ENCODE data around the gene NTN3.
A peak's percentile ranks its signal among the peaks of the same experiment; 100 is the strongest.

Gene NTN3

GRCh38 chr16:2514333-2515179, 43.5 kb downstream of the NTN3 start:
- no peak for DNase-seq (ENCODE audit: low read depth)

GRCh38 chr16:2515180-2515851, 44.2 kb downstream of the NTN3 start:
- DNase-seq (ENCODE audit: low read depth): no peak

DNA sequence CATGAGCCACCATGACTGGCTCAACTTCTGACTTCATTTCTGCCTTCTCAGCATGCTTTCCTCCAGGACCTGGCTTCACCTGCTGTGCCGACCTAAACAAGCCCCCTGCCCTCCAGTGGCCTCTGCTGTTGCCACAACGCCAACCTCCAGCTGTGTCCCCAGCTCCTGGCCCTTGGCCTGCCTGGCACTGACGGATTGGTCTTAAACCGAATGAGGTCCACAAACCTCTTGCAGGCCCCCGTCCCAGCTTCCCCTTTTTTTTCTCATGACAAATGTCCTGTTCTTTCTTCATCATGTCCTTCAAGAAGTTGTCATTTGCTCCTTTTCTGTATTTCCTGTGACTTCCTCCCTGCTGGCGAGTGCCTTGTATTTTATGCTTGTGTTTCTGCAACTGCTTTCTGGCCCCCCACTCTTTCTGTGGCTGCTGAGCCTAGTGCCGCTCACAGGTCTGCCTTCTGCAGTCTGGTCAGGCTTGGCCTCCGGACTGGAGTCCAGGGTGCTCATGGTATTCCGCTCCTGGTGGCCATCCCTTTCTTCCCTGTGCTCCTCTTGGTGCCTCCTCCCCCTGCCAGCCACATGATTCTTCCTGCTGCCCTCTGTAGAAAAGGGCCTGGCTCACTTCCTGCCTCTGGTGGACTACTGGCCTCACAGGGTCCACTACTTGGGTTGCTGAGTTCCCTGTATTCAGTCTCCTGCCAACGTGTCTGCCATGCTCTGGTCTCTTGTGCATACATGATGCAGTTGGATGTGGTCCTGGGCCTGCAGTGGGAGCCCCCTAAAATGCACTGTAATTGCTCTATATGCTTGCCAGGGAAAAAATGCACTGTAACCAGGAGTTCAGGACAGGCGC, 45.5 kb downstream of the NTN3 start:
- DNase-seq (ENCODE audit: low read depth): no peak

DNA sequence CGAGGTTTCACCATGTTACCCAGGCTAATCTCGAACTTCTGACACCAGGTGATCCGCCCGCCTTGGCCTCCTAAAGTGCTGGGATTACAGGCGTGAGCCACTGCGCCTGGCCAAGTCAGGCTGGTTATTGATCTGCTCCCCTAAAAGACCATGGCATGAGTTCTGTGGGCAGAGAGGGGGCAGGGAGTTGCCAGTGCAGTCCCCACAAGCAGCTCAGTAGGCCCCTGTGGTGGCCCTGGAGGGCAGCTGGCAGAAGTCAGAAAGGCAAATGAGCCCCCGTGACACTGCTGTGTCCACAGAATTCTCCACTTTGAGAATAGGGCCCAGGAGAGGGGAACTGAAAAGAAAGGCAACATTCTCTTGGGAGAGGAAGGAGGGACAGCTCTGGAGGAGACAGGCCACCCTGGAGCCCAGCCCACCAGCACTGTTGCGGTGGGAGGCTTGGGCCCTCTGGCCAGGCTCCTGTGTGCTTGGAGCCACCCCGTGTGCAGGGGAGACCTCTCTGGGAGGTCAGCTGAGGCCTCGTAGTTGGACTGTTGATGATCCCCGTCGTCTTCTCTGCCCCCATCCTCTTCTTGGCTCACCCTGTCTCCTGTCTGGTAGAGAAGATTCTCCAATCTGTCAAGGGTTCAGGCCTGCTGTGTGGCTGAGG, 47.0 kb downstream of the NTN3 start:
- DNase-seq (ENCODE audit: low read depth): no peak

DNA sequence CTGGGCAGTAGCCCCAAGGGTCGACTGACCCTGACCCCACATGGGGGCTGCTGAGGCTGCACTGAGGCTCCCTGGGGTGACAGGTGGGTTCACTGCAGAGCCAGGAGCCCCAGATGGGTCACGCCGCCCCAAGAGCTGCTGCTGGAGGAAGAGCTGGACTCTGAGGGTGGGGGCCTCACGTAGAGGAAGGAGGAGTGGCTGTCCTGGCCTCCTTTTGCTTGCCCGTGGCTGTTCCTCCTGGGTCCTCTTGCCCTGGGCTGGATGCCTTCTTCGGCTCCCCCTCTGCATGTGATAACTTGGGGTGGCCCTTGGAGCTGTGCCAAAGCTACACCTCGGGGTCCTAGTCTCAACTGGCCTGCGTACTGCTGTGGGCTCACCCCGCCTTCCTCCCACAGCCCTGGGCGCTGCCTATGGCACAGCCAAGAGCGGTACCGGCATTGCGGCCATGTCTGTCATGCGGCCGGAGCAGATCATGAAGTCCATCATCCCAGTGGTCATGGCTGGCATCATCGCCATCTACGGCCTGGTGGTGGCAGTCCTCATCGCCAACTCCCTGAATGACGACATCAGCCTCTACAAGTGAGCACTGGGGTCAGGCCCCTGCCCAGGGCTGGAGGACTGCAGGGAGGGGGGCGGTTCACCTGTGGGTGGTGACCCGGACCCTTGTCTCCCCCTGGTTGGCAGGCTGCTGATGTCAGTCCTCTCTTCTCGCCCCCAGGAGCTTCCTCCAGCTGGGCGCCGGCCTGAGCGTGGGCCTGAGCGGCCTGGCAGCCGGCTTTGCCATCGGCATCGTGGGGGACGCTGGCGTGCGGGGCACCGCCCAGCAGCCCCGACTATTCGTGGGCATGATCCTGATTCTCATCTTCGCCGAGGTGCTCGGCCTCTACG, 48.0 kb downstream of the NTN3 start:
- no peak for DNase-seq (ENCODE audit: low read depth)

DNA sequence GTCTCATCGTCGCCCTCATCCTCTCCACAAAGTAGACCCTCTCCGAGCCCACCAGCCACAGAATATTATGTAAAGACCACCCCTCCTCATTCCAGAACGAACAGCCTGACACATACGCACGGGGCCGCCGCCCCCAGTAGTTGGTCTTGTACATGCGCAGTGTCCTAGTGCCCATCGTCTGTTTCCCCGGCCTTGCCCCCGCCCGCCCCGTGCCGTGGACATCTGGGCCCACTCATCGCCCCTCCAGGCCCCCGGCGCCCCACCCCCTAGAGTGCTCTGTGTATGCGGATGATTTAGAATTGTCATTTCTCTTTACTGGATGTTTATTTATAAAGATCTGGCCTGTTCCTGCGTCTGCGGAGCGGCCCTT, 48.6 kb downstream of the NTN3 start:
- no peak for DNase-seq (ENCODE audit: low read depth)

DNA sequence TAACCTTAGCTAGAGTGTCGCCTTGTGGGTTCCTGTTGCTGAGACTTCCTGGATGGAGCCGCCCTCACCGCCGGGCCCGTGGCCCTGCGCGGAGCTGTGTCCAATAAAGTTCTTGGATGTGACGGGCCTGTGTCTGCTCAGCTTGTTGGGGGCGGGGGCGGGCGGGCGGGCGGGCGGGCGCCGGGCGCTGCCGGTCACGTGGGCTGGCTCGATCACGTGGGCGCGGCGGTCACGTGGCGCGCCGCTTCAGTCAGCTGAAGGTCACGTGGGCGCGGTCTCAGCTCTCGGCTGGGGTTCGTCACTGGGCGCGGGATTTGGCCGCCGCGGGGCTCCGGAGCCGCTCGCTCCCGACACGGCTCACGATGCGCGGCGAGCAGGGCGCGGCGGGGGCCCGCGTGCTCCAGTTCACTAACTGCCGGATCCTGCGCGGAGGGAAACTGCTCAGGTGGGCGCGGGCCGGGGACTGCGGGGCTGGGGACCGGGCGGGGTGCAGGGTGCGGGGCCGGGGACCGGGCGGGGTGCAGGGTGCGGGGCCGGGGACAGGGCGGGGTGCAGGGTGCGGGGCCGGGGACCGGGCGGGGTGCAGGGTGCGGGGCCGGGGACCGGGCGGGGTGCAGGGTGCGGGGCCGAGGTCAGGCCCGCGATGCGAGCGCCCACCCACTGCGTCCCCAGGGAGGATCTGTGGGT, 49.1 kb downstream of the NTN3 start, which contains the start of gene AMDHD2:
Gene AMDHD2 (plus strand): TSS at position 275 of the 687 bp plus-strand sequence. CDS start 88 bp downstream, at position 363.
- peak; percentile 60 for DNase-seq (ENCODE audit: low read depth)

GRCh38 chr16:2520784-2521531, 49.9 kb downstream of the NTN3 start:
- DNase-seq (ENCODE audit: low read depth): no peak
